ENCODE results near the gene TC2N.

DNA sequence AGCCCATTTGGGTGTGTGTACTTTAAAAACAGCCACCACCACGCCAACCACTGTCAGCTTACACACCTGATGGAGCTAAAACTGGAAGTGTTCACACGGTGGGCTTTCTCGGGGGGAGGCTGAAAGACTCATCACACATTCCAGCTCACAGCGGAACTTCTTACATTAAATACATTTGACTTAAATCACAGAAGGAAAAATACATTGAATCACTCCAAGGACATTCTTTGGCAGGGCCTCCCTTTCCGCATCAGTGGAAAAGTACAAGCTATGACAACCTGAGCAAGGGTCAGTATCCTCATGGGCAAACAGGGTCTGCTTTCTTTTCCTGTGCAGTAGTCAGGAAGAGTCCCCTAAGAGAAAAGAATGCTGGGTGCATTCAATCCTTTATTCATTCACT lies 31.0 kb upstream of the TC2N start:
- no peak for TF ChIP-seq POLR2AphosphoS5 (IDR thresholded peaks at IDR 0.05; ENCODE audit: low read depth, low read length)
- TF ChIP-seq EZH2 (IDR thresholded peaks at IDR 0.05), result no peak
- no peak for TF ChIP-seq CTCF (IDR thresholded peaks at IDR 0.05 in 2 of 3, conservative IDR thresholded peaks at IDR 0.05 in 1 of 3; ENCODE audit: borderline replicate concordance in 1 of 3, insufficient read depth in 1 of 3, low read depth in 2 of 3, low read length in 2 of 3)
- TF ChIP-seq SIN3A (IDR thresholded peaks at IDR 0.05; ENCODE audit: low read depth), result no peak
- no peak for TF ChIP-seq POLR2A (IDR thresholded peaks at IDR 0.05; ENCODE audit: borderline replicate concordance, extremely low read depth, insufficient read depth, insufficient read length)
- TF ChIP-seq ATF3 (IDR thresholded peaks at IDR 0.05), result no peak
- no peak for TF ChIP-seq TCF7L2 (IDR thresholded peaks at IDR 0.05; ENCODE audit: borderline replicate concordance, extremely low read depth, insufficient read depth, insufficient read length)
- TF ChIP-seq, protein P1, sequence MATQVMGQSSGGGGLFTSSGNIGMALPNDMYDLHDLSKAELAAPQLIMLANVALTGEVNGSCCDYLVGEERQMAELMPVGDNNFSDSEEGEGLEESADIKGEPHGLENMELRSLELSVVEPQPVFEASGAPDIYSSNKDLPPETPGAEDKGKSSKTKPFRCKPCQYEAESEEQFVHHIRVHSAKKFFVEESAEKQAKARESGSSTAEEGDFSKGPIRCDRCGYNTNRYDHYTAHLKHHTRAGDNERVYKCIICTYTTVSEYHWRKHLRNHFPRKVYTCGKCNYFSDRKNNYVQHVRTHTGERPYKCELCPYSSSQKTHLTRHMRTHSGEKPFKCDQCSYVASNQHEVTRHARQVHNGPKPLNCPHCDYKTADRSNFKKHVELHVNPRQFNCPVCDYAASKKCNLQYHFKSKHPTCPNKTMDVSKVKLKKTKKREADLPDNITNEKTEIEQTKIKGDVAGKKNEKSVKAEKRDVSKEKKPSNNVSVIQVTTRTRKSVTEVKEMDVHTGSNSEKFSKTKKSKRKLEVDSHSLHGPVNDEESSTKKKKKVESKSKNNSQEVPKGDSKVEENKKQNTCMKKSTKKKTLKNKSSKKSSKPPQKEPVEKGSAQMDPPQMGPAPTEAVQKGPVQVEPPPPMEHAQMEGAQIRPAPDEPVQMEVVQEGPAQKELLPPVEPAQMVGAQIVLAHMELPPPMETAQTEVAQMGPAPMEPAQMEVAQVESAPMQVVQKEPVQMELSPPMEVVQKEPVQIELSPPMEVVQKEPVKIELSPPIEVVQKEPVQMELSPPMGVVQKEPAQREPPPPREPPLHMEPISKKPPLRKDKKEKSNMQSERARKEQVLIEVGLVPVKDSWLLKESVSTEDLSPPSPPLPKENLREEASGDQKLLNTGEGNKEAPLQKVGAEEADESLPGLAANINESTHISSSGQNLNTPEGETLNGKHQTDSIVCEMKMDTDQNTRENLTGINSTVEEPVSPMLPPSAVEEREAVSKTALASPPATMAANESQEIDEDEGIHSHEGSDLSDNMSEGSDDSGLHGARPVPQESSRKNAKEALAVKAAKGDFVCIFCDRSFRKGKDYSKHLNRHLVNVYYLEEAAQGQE (IDR thresholded peaks at IDR 0.05; ENCODE audit: low read depth), result no peak
